Colonic mucosa (tissue), 4 donors: ENCODE data around the gene SMAP2. TPM values are rescaled to one million over a fixed set of nuclear protein-coding genes. Genes with fewer than 3 reads are reported as not detected.

Experiments used
- DNase-seq: peaks from one replicate; pipeline ENCODE4 v3.0.0-alpha.2; 2020
- H3K27ac ChIP-seq: fragments of 200-600 bp; one replicate; pipeline ENCODE4 v1.8.0; 2021
- H3K27me3 ChIP-seq: fragments of 200-600 bp; one replicate; pipeline ENCODE4 v1.8.0; 2021
- H3K36me3 ChIP-seq: fragments of 200-600 bp; one replicate; pipeline ENCODE4 v1.8.0; 2021
- H3K4me1 ChIP-seq: fragments of 200-600 bp; one replicate; pipeline ENCODE4 v1.8.0; 2021; ENCODE audit warnings: mild to moderate bottlenecking
- H3K4me3 ChIP-seq: fragments of 200-600 bp; one replicate; pipeline ENCODE4 v1.8.0; 2021
- H3K9ac ChIP-seq, 2 donors: one replicate each; pipeline ENCODE4 v1.7.0; 2013; ENCODE audit warnings: control low read depth in 2 of 2, low read depth in 2 of 2, low read length in 2 of 2
- H3K9me3 ChIP-seq: fragments of 200-600 bp; one replicate; pipeline ENCODE4 v1.8.0; 2021
- intact Hi-C: fragments of 100-400 bp; cut with DNase I; formaldehyde crosslinking; loops from one replicate; pipeline ENCODE4 v1.14.1; 2022
- total RNA-seq, 2 donors: library from RNA; stranded (reverse); fragmentation: NEBNext Ultra II Directional in 1 of 2; extraction: Animal tissue kit (Norgen Biotek cat#: 25700) in 1 of 2; gene quantifications; one replicate each; pipeline ENCODE4 v1.2.1, GENCODE V29; 2021
- TF ChIP-seq, protein P1 (sequence below): fragments of 200-600 bp; IDR thresholded peaks from one replicate; pipeline ENCODE4 v1.8.0; 2022; ENCODE audit warnings: antibody characterized with exemption, mild to moderate bottlenecking
- donor health status: healthy.
- donor health status: DM: no; HTN: no; CAD: no.
- donor health status: DM: no; HTN: no; CAD: no.

Gene SMAP2
- total RNA-seq, 2 donors from 2014 or later: 25.9 to 31.5 TPM

DNA sequence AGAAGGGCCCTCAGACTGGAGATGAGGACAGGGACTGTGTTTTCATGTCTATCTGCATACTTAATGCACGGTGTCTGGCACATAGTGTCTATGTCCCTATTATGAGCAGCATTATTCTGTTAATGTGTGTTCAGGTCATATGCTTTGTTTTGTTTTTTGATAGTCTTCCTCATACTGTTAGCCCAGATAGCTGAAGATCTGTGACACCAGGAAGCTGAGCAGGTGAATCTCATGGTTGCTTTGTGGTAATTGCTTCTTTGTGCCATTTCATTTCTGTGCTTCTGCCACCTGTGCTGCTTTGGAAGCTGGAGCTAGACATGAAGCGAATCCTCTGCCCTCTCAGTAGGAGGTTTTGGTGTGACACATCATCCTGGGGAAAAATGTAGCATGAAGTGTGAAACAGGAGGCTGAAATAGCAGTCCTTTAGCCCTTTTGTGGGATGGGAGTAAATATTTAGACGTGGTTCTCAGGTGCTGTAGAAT is 15.8 kb downstream of the SMAP2 start:
- Histone ChIP-seq H3K27me3 (no peaks in the 10 kb centered on the region), H3K9ac (no peak overlapping the region), H3K27ac (peak overlapping the region; percentile 37), H3K4me1 (peaks cover 7% of the 10 kb centered on the region), H3K4me3 (no peak overlapping the region), H3K9me3 (no peaks in the 10 kb centered on the region), H3K36me3 (no peaks in the 10 kb centered on the region)
- DNase-seq: no peak
- TF ChIP-seq, protein P1, sequence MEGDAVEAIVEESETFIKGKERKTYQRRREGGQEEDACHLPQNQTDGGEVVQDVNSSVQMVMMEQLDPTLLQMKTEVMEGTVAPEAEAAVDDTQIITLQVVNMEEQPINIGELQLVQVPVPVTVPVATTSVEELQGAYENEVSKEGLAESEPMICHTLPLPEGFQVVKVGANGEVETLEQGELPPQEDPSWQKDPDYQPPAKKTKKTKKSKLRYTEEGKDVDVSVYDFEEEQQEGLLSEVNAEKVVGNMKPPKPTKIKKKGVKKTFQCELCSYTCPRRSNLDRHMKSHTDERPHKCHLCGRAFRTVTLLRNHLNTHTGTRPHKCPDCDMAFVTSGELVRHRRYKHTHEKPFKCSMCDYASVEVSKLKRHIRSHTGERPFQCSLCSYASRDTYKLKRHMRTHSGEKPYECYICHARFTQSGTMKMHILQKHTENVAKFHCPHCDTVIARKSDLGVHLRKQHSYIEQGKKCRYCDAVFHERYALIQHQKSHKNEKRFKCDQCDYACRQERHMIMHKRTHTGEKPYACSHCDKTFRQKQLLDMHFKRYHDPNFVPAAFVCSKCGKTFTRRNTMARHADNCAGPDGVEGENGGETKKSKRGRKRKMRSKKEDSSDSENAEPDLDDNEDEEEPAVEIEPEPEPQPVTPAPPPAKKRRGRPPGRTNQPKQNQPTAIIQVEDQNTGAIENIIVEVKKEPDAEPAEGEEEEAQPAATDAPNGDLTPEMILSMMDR: no peak
- intact Hi-C loops: no loop called here

DNA sequence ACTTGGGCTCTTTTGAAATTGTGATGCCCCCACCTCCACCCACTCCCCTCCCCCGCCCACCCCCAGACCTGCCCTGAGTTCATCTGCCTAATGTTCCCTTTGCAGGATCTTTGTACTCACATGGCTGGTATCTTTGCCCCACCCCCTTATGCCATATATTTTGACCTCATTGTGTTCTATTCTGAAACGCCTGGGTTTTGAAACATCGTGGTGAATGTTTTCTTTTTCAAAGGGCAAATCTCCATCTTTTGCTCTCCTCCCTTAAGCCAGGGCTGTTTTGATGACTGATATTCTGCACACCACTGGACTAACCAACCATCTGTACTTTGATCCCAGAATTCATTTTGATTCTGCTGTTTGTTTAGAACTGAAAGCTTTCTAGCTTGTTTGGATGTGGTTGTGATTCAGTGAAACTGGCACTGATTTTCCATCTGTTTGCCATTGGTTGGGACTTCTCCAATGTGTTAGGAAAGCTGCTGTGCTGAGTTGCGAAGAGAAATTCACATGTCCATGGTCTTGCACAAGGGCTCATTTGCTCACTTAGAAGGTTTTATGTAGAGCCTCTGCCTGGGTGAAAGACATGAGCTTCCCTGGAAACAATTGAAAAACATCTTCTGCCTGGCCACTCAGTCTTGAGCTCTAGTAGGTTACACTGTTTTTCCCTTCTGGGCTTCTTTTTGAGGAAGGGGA is 16.5 kb downstream of the SMAP2 start:
- Histone ChIP-seq H3K4me3 (no peak overlapping the region), H3K36me3 (no peaks in the 10 kb centered on the region), H3K4me1 (peaks cover 7% of the 10 kb centered on the region), H3K27ac (peak overlapping the region; percentile 37), H3K9me3 (no peaks in the 10 kb centered on the region), H3K9ac (peak overlapping the region; percentile 13 to 39), H3K27me3 (no peaks in the 10 kb centered on the region)
- DNase-seq: no peak
- intact Hi-C loops: no loop called here
- TF ChIP-seq, protein P1: no peak

DNA sequence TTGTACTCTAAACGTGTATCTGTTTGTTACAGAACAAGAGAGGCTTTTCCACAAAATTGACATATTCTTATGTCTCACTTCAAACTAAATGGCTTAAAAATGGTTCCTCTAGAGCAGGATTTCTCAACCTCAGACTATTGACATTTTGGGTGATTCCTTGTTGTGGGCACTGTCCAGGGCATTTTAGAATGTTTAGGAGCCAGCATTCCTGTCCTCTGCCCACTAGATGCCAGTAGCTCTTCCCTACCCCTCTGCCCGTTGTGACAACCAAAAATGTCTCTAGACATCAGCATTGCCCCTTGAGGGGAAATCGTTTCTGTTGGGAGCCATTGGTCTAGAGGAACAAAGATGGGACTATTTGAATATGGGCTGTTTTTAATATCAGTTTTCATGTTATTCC is 17.3 kb downstream of the SMAP2 start:
- H3K4me3 ChIP-seq: no peak overlapping the region
- H3K36me3 ChIP-seq: no peaks in the 10 kb centered on the region
- intact Hi-C loops: no loop called here
- DNase-seq: no peak
- TF ChIP-seq, protein P1: no peak
- H3K9ac ChIP-seq: peak overlapping the region in 1 of 2 donors; percentile 31
- H3K9me3 ChIP-seq: no peaks in the 10 kb centered on the region
- peaks cover 7% of the 10 kb centered on the region for H3K4me1 ChIP-seq
- no peaks in the 10 kb centered on the region for H3K27me3 ChIP-seq
- peak overlapping the region; percentile 37 for H3K27ac ChIP-seq

DNA sequence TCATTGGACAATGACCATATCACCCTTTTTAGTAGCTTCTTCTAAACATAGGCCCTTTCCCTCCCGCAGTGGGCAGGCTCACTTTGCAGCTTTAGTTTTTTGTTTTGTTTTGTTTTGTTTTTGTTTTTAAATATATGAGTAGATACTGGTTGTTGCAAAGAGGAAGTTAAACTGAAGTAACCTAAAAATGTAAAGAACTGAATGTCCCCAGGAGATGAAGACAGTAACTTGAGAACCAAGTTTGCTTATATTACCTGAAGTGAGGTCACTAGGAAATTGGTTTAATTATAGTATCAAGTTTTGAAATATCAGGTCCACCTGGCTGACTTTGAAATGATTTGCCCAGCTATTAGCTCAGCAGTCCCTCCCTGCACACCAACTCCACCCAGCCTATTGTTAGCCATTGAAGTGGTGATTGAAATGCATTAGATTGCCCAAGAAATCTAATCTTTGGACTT is 18.2 kb downstream of the SMAP2 start:
- Histone ChIP-seq H3K9me3 (no peaks in the 10 kb centered on the region), H3K4me3 (no peak overlapping the region), H3K9ac (peak overlapping the region; percentile 31 to 56), H3K27ac (peak overlapping the region; percentile 15), H3K36me3 (no peaks in the 10 kb centered on the region), H3K27me3 (no peaks in the 10 kb centered on the region), H3K4me1 (peaks cover 7% of the 10 kb centered on the region)
- intact Hi-C loops: no loop called here
- DNase-seq: no peak
- TF ChIP-seq, protein P1: no peak

DNA sequence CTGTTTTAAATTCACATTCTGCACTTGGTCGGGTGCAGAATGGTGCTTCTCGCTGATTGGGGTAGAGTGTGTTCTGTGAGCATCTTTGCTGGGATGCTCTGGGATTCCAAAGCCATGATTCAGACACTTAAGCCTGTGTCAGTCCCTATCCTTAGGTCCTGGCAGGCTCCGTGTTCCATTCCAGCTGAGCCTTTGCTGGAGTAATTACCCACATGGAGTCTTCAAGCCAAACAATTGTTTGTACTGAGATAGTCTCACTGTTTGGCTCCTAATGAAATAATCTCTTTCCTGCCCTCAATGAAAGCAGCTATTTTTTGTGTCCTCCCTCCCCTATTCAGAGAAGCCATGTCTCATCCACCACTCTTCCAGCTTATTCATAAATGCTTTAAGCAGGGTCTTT is 18.7 kb downstream of the SMAP2 start:
- no peaks in the 10 kb centered on the region for H3K36me3 ChIP-seq
- no peak overlapping the region for H3K9ac ChIP-seq
- no peak overlapping the region for H3K4me3 ChIP-seq
- no peaks in the 10 kb centered on the region for H3K9me3 ChIP-seq
- peaks cover 7% of the 10 kb centered on the region for H3K4me1 ChIP-seq
- TF ChIP-seq, protein P1: no peak
- no peaks in the 10 kb centered on the region for H3K27me3 ChIP-seq
- DNase-seq: no peak
- intact Hi-C loops: no loop called here
- no peak overlapping the region for H3K27ac ChIP-seq
